ENCODE measurements around the gene BATF. TPM values are rescaled to one million over a fixed set of nuclear protein-coding genes. Genes with fewer than 3 reads are reported as not detected.

Gene BATF
- total RNA-seq, 4 donors from 2014 or later: 3.1 to 28.1 (median 5.9) TPM; not detected in 1

- DNase-seq: no peak
- Histone ChIP-seq H3K9me3 (no peaks in the 10 kb centered on the region), H3K36me3 (no peaks in the 10 kb centered on the region), H3K4me3 (no peak overlapping the region), H3K27me3 (no peaks in the 10 kb centered on the region), H3K27ac (no peak overlapping the region), H3K4me1 (no peaks in the 10 kb centered on the region)
- TF ChIP-seq POLR2A (IDR thresholded peaks at IDR 0.05): no peak
- no peak for TF ChIP-seq CTCF (IDR thresholded peaks at IDR 0.05)
These were observed 26.4 kb upstream of the BATF start for GRCh38 chr14:75495882-75496281.

- no peak overlapping the region for H3K27ac ChIP-seq
- H3K9me3 ChIP-seq: no peaks in the 10 kb centered on the region
- no peaks in the 10 kb centered on the region for H3K36me3 ChIP-seq
- TF ChIP-seq POLR2A (IDR thresholded peaks at IDR 0.05): no peak
- no peak for DNase-seq
- H3K27me3 ChIP-seq: no peaks in the 10 kb centered on the region
- no peak overlapping the region for H3K4me3 ChIP-seq
- no peaks in the 10 kb centered on the region for H3K4me1 ChIP-seq
These were observed 25.5 kb upstream of the BATF start for GRCh38 chr14:75496755-75497154.

- TF ChIP-seq POLR2A (IDR thresholded peaks at IDR 0.05): no peak
- TF ChIP-seq CTCF (IDR thresholded peaks at IDR 0.05): no peak
- Histone ChIP-seq H3K36me3 (no peaks in the 10 kb centered on the region), H3K27ac (no peak overlapping the region), H3K27me3 (no peaks in the 10 kb centered on the region), H3K9me3 (no peaks in the 10 kb centered on the region), H3K4me1 (no peaks in the 10 kb centered on the region), H3K4me3 (no peak overlapping the region)
- DNase-seq: no peak
These were observed 25.1 kb upstream of the BATF start for GRCh38 chr14:75497191-75497590.

GRCh38 chr14:75497701-75498100, 24.6 kb upstream of the BATF start:
- no peak for DNase-seq
- no peak overlapping the region for H3K27ac ChIP-seq
- H3K9me3 ChIP-seq: no peaks in the 10 kb centered on the region
- no peaks in the 10 kb centered on the region for H3K4me1 ChIP-seq
- H3K36me3 ChIP-seq: no peaks in the 10 kb centered on the region
- TF ChIP-seq POLR2A (IDR thresholded peaks at IDR 0.05) (no peak), CTCF (IDR thresholded peaks at IDR 0.05) (no peak)
- H3K4me3 ChIP-seq: no peak overlapping the region
- H3K27me3 ChIP-seq: no peaks in the 10 kb centered on the region

- H3K36me3 ChIP-seq: no peaks in the 10 kb centered on the region
- TF ChIP-seq POLR2A (IDR thresholded peaks at IDR 0.05) (no peak), CTCF (IDR thresholded peaks at IDR 0.05) (no peak)
- DNase-seq: no peak
- H3K4me3 ChIP-seq: no peak overlapping the region
- H3K9me3 ChIP-seq: no peaks in the 10 kb centered on the region
- no peaks in the 10 kb centered on the region for H3K4me1 ChIP-seq
- no peaks in the 10 kb centered on the region for H3K27me3 ChIP-seq
- H3K27ac ChIP-seq: no peak overlapping the region
These were observed 23.0 kb upstream of the BATF start for GRCh38 chr14:75499084-75499875.

GRCh38 chr14:75501080-75501479, 21.2 kb upstream of the BATF start:
- TF ChIP-seq CTCF (IDR thresholded peaks at IDR 0.05) (no peak), POLR2A (IDR thresholded peaks at IDR 0.05) (no peak)

More at GRCh38 chr14:75501080-75501479, 21.2 kb upstream of the BATF start:
- Histone ChIP-seq H3K27me3 (no peaks in the 10 kb centered on the region), H3K4me1 (no peaks in the 10 kb centered on the region), H3K9me3 (no peaks in the 10 kb centered on the region), H3K4me3 (no peak overlapping the region), H3K36me3 (no peaks in the 10 kb centered on the region), H3K27ac (no peak overlapping the region)
- no peak for DNase-seq

All from Peyer's patch (tissue), 4 donors.